HepG2 (cell line): ENCODE results near the gene MXRA7. TPM values are rescaled to one million over a fixed set of nuclear protein-coding genes. Genes with fewer than 3 reads are reported as not detected.

Experiments
- ETV6 ChIP-seq: sonication (generic); formaldehyde crosslinking; conservative IDR thresholded peaks from 2 replicates; pipeline ENCODE4 v1.4.0; 2020; ENCODE audit warnings: missing genetic modification reagents
- FIP1L1 ChIP-seq: fragments of 200-400 bp; formaldehyde crosslinking; IDR thresholded peaks from 2 replicates; pipeline ENCODE4 v1.6.1; 2018; ENCODE audit warnings: low read depth, mild to moderate bottlenecking, low read length, moderate library complexity, borderline replicate concordance; ENCODE audit not compliant: insufficient read depth
- GTF3A ChIP-seq: sonication (generic); formaldehyde crosslinking; conservative IDR thresholded peaks from 2 replicates; pipeline ENCODE4 v1.4.0; 2020; ENCODE audit warnings: mild to moderate bottlenecking, missing genetic modification reagents
- HNF4A ChIP-seq: sonication (generic); formaldehyde crosslinking; IDR thresholded peaks from 2 replicates; pipeline ENCODE4 v1.4.0; 2020; ENCODE audit warnings: missing genetic modification reagents
- KAT2B ChIP-seq: fragments of 150-350 bp; IDR thresholded peaks from 2 replicates; pipeline ENCODE4 v1.6.1; 2014; ENCODE audit warnings: low read depth, low read length, borderline replicate concordance
- KLF11 ChIP-seq: IDR thresholded peaks from 2 replicates; pipeline ENCODE4 v1.6.1; 2016; ENCODE audit warnings: missing compliant biosample characterization
- KMT2A ChIP-seq: sonication (generic); formaldehyde crosslinking; IDR thresholded peaks from 2 replicates; pipeline ENCODE4 v1.4.0; 2020; ENCODE audit warnings: missing genetic modification reagents
- MLXIP ChIP-seq: sonication (generic); formaldehyde crosslinking; IDR thresholded peaks from 2 replicates; pipeline ENCODE4 v1.9.0; 2021; ENCODE audit warnings: missing genetic modification reagents, borderline replicate concordance
- MZF1 ChIP-seq: sonication (generic); formaldehyde crosslinking; IDR thresholded peaks from 2 replicates; pipeline ENCODE4 v1.8.1; 2023; ENCODE audit warnings: mild to moderate bottlenecking, missing genetic modification reagents, borderline replicate concordance
- NR2F6 ChIP-seq, 2 experiments: IDR thresholded peaks; 2 replicates each; pipeline ENCODE4 v1.6.1; 2016; ENCODE audit warnings: antibody characterized with exemption in 1 of 2, mild to moderate bottlenecking in 1 of 2
- NRL ChIP-seq: sonication (generic); formaldehyde crosslinking; IDR thresholded peaks from 2 replicates; pipeline ENCODE4 v1.5.0; 2020; ENCODE audit warnings: missing genetic modification reagents, mild to moderate bottlenecking, moderate library complexity, borderline replicate concordance
- RBM39 ChIP-seq: fragments of 200-400 bp; formaldehyde crosslinking; IDR thresholded peaks from one replicate; pipeline ENCODE4 v1.6.1; 2018; ENCODE audit warnings: antibody characterized with exemption, mild to moderate bottlenecking, low read depth, low read length; ENCODE audit not compliant: poor library complexity, severe bottlenecking
- SMAD3 ChIP-seq: sonication (generic); formaldehyde crosslinking; IDR thresholded peaks from 2 replicates; pipeline ENCODE4 v1.4.0; 2020; ENCODE audit warnings: missing genetic modification reagents
- SRY ChIP-seq: sonication (generic); formaldehyde crosslinking; IDR thresholded peaks from 2 replicates; pipeline ENCODE4 v1.8.0; 2022; ENCODE audit warnings: mild to moderate bottlenecking, missing genetic modification reagents
- SYNCRIP ChIP-seq: fragments of 200-400 bp; formaldehyde crosslinking; IDR thresholded peaks from 2 replicates; pipeline ENCODE4 v1.6.1; 2018; ENCODE audit warnings: mild to moderate bottlenecking, low read depth, low read length; ENCODE audit not compliant: insufficient read depth
- TCF12 ChIP-seq, 2 experiments: fragments of 450-650 bp in 1 of 2; sonication (generic) in 1 of 2; formaldehyde crosslinking in 1 of 2; IDR thresholded peaks; 2 replicates each; pipeline versions ENCODE4 v1.6.1 to v1.8.0; 2017 to 2022; ENCODE audit warnings: antibody characterized with exemption in 1 of 2, mild to moderate bottlenecking in 1 of 2, missing genetic modification reagents in 1 of 2, moderate library complexity in 1 of 2
- THAP9 ChIP-seq: sonication (generic); formaldehyde crosslinking; IDR thresholded peaks from 2 replicates; pipeline ENCODE4; 2020; ENCODE audit warnings: missing genetic modification reagents, mild to moderate bottlenecking, borderline replicate concordance
- ZBTB1 ChIP-seq: sonication (generic); formaldehyde crosslinking; IDR thresholded peaks from 2 replicates; pipeline ENCODE4 v1.4.0; 2020; ENCODE audit warnings: missing genetic modification reagents, borderline replicate concordance
- ZNF17 ChIP-seq: sonication (generic); formaldehyde crosslinking; IDR thresholded peaks from 2 replicates; pipeline ENCODE4 v1.5.0; 2020; ENCODE audit warnings: mild to moderate bottlenecking, missing genetic modification reagents
- ZNF253 ChIP-seq: sonication (generic); formaldehyde crosslinking; IDR thresholded peaks from 2 replicates; pipeline ENCODE4 v1.8.0; 2022; ENCODE audit warnings: mild to moderate bottlenecking, missing genetic modification reagents, borderline replicate concordance
- ZNF263 ChIP-seq: sonication (generic); formaldehyde crosslinking; IDR thresholded peaks from 2 replicates; pipeline ENCODE4 v1.4.0; 2020; ENCODE audit warnings: missing genetic modification reagents
- ZNF556 ChIP-seq: sonication (generic); formaldehyde crosslinking; IDR thresholded peaks from 2 replicates; pipeline ENCODE4 v1.4.0; 2020; ENCODE audit warnings: mild to moderate bottlenecking, missing genetic modification reagents, borderline replicate concordance
- ZNF747 ChIP-seq: sonication (generic); formaldehyde crosslinking; IDR thresholded peaks from 2 replicates; pipeline ENCODE4 v1.8.1; 2023; ENCODE audit warnings: missing genetic modification reagents, mild to moderate bottlenecking, borderline replicate concordance
- polyA plus RNA-seq, 8 experiments: library from polyadenylated mRNA; depleted of rRNA in 3 of 8; stranded (reverse) in 7 of 8; unstranded in 1 of 8; fragments of >200 nt; fragmentation: Illumina TruSeq in 4 of 8; extraction: Trizol in 4 of 8; gene quantifications; 2 replicates each; pipeline versions ENCODE4 v1.2.1 to v1.2.3, GENCODE V29; 2011 to 2016; ENCODE audit warnings: low read depth in 4 of 8, missing spikeins in 1 of 8, mixed read lengths in 1 of 8; ENCODE audit not compliant: insufficient read depth in 1 of 8
- total RNA-seq, 5 experiments: library from RNA; depleted of rRNA; stranded (reverse); fragments of >200 nt; fragmentation: Illumina TruSeq; extraction: Trizol; gene quantifications; 2 replicates each; pipeline ENCODE4 v1.2.3, GENCODE V29; 2016; ENCODE audit warnings: low read depth in 1 of 5

Gene MXRA7
- total and polyA plus RNA-seq, 2 of the 13 experiments (the other 11 are each of a cell fraction or from before 2014, with no cell fraction given): 44.8 to 112 TPM

- TF ChIP-seq ZNF556 (CRISPR knock-in tag) (peak; percentile 69; the same call in 1 of the 2 replicates), THAP9 (peak; percentile 69; the same call in 1 of the 2 replicates), MZF1 (CRISPR knock-in tag) (no peak), GTF3A (CRISPR knock-in tag) (no peak), ETV6 (CRISPR knock-in tag) (no peak; the same call in 1 of the 2 replicates), NRL (peak; percentile 33; the same call in 1 of the 2 replicates), ZBTB1 (CRISPR knock-in tag) (no peak), RBM39 (peak; percentile 43), ZNF17 (no peak), NR2F6 (IDR thresholded peaks at IDR 0.05) (peak; percentile 36; the same call in 1 of the 2 replicates), NR2F6 (CRISPR knock-in tag; IDR thresholded peaks at IDR 0.05) (no peak; the same call in 1 of the 2 replicates), SYNCRIP (no peak), KLF11 (no peak; the same call in 1 of the 2 replicates), ZNF747 (CRISPR knock-in tag) (peak; percentile 45; the same call in 1 of the 2 replicates), MLXIP (no peak), KMT2A (no peak; the same call in 1 of the 2 replicates), TCF12 (IDR thresholded peaks at IDR 0.05) (no peak), TCF12 (CRISPR knock-in tag; IDR thresholded peaks at IDR 0.05) (peak; percentile 87; the same call in 1 of the 2 replicates), ZNF253 (CRISPR knock-in tag) (0 out of 2 replicates have a peak, but pooled peaks have one; percentile 41), FIP1L1 (no peak), SMAD3 (CRISPR knock-in tag) (0 out of 2 replicates have a peak, but pooled peaks have one; percentile 29), KAT2B (no peak), ZNF263 (CRISPR knock-in tag) (peak; percentile 61; the same call in 1 of the 2 replicates), HNF4A (peak; percentile 59), SRY (CRISPR knock-in tag) (peak; percentile 52; the same call in 1 of the 2 replicates)
These were observed 9.9 kb downstream of the MXRA7 start (continued) for GRCh38 chr17:76700617-76701470.
